Stimulated activated effector memory CD8-positive, alpha-beta T cell treated with anti-CD3 and anti-CD28 coated beads, Interleukin-12 subunit alpha, Interleukin-12 subunit beta, amount 100 ng/mL, for 72 hours (primary cell): ENCODE results near the gene MAP4K1.

ENCODE experiments used
- ATAC-seq: fragments of 150-1000 bp; cut with Tn5 transposase; 2 replicates; pipeline ENCODE4 v1.10.0; 2021
- DNase-seq, 2 donors: peaks; one replicate each; pipeline ENCODE4 v3.0.0; 2021 to 2022; ENCODE audit warnings: low spot score in 2 of 2
- H3K27ac Mint-ChIP-seq: one replicate; pipeline ENCODE4 v1.8.0; 2022; ENCODE audit warnings: mild to moderate bottlenecking, mixed read lengths
- H3K36me3 Mint-ChIP-seq: one replicate; pipeline ENCODE4 v1.8.0; 2022; ENCODE audit warnings: mild to moderate bottlenecking, mixed read lengths
- H3K4me1 Mint-ChIP-seq: one replicate; pipeline ENCODE4 v1.8.0; 2022; ENCODE audit warnings: mixed read lengths
- H3K4me3 Mint-ChIP-seq: one replicate; pipeline ENCODE4 v1.8.0; 2022; ENCODE audit warnings: mild to moderate bottlenecking, mixed read lengths
- H3K9me3 Mint-ChIP-seq: one replicate; pipeline ENCODE4 v1.8.0; 2022; ENCODE audit warnings: mixed read lengths

MAP4K1 gene

GRCh38 chr19:38539751-38540150, 78.0 kb downstream of the MAP4K1 start:
- Mint-ChIP-seq H3K4me3 (no peak overlapping the region), H3K9me3 (peaks cover 9% of the 10 kb centered on the region), H3K36me3 (peaks cover 14% of the 10 kb centered on the region), H3K4me1 (peaks cover 42% of the 10 kb centered on the region), H3K27ac (peak overlapping the region; percentile 78)
- ATAC-seq = no peak
- no peak for DNase-seq

GRCh38 chr19:38538793-38539528, 78.8 kb downstream of the MAP4K1 start:
- H3K27ac Mint-ChIP-seq = peak overlapping the region; percentile 78
- H3K9me3 Mint-ChIP-seq = peaks cover 9% of the 10 kb centered on the region
- H3K36me3 Mint-ChIP-seq = peaks cover 21% of the 10 kb centered on the region
- H3K4me3 Mint-ChIP-seq = peak overlapping the region; percentile 45
- peaks cover 35% of the 10 kb centered on the region for H3K4me1 Mint-ChIP-seq
- DNase-seq (no peak), ATAC-seq (peak; percentile 91)

GRCh38 chr19:38538386-38538785, 79.4 kb downstream of the MAP4K1 start:
- peaks cover 9% of the 10 kb centered on the region for H3K9me3 Mint-ChIP-seq
- peaks cover 34% of the 10 kb centered on the region for H3K4me1 Mint-ChIP-seq
- no peak for DNase-seq
- peak overlapping the region; percentile 45 for H3K4me3 Mint-ChIP-seq
- H3K36me3 Mint-ChIP-seq = peaks cover 27% of the 10 kb centered on the region
- peak overlapping the region; percentile 78 for H3K27ac Mint-ChIP-seq
- no peak for ATAC-seq
